ENCODE results near the gene ANKH.

Gene ANKH

GRCh38 chr5:14773588-14773987 lies 98.0 kb downstream of the ANKH start:
- no peak overlapping the region for H3K27ac ChIP-seq
- no peak for DNase-seq (ENCODE audit: low read depth, low spot score)

- no peak overlapping the region for H3K27ac ChIP-seq
- DNase-seq (ENCODE audit: low read depth, low spot score): no peak
These were observed 99.6 kb downstream of the ANKH start for GRCh38 chr5:14771972-14772371.

GRCh38 chr5:14771189-14771588 lies 100.4 kb downstream of the ANKH start:
- H3K27ac ChIP-seq: no peak overlapping the region
- DNase-seq (ENCODE audit: low read depth, low spot score): no peak

- DNase-seq (ENCODE audit: low read depth, low spot score): no peak
- H3K27ac ChIP-seq: no peak overlapping the region
These were observed 102.8 kb downstream of the ANKH start for GRCh38 chr5:14768508-14769365.

- peak; percentile 37 for DNase-seq (ENCODE audit: low read depth, low spot score)
- no peak overlapping the region for H3K27ac ChIP-seq
These were observed 103.7 kb downstream of the ANKH start for GRCh38 chr5:14767735-14768507.

- H3K27ac ChIP-seq: no peak overlapping the region
- no peak for DNase-seq (ENCODE audit: low read depth, low spot score)
These were observed 104.5 kb downstream of the ANKH start for GRCh38 chr5:14767053-14767452.

GRCh38 chr5:14766584-14766983 lies 105.0 kb downstream of the ANKH start:
- no peak for DNase-seq (ENCODE audit: low read depth, low spot score)

GRCh38 chr5:14765587-14765986 lies 106.0 kb downstream of the ANKH start:
- no peak overlapping the region for H3K27ac ChIP-seq

More at GRCh38 chr5:14766584-14766983, 105.0 kb downstream of the ANKH start:
- no peak overlapping the region for H3K27ac ChIP-seq

GRCh38 chr5:14762549-14763216 lies 108.9 kb downstream of the ANKH start:
- DNase-seq (ENCODE audit: low read depth, low spot score): no peak
- H3K27ac ChIP-seq: no peak overlapping the region

More at GRCh38 chr5:14765587-14765986, 106.0 kb downstream of the ANKH start:
- no peak for DNase-seq (ENCODE audit: low read depth, low spot score)

GRCh38 chr5:14760548-14761002 lies 111.0 kb downstream of the ANKH start:
- DNase-seq (ENCODE audit: low read depth, low spot score): no peak
- no peak overlapping the region for H3K27ac ChIP-seq

- DNase-seq (ENCODE audit: low read depth, low spot score): no peak
- H3K27ac ChIP-seq: no peak overlapping the region
These were observed 111.6 kb downstream of the ANKH start for GRCh38 chr5:14759744-14760547.

GRCh38 chr5:14757850-14758249 lies 113.7 kb downstream of the ANKH start:
- DNase-seq (ENCODE audit: low read depth, low spot score): no peak
- no peak overlapping the region for H3K27ac ChIP-seq

- DNase-seq (ENCODE audit: low read depth, low spot score): no peak
- no peak overlapping the region for H3K27ac ChIP-seq
These were observed 115.1 kb downstream of the ANKH start for GRCh38 chr5:14756478-14756877.

GRCh38 chr5:14753947-14754346 lies 117.6 kb downstream of the ANKH start:
- no peak for DNase-seq (ENCODE audit: low read depth, low spot score)
- no peak overlapping the region for H3K27ac ChIP-seq

- H3K27ac ChIP-seq: no peak overlapping the region
These were observed 118.3 kb downstream of the ANKH start for GRCh38 chr5:14753292-14753691.

GRCh38 chr5:14752497-14753071 lies 119.0 kb downstream of the ANKH start:
- DNase-seq (ENCODE audit: low read depth, low spot score): no peak
- H3K27ac ChIP-seq: no peak overlapping the region

More at GRCh38 chr5:14753292-14753691, 118.3 kb downstream of the ANKH start:
- DNase-seq (ENCODE audit: low read depth, low spot score): no peak

- no peak for DNase-seq (ENCODE audit: low read depth, low spot score)
- H3K27ac ChIP-seq: no peak overlapping the region
These were observed 120.9 kb downstream of the ANKH start for GRCh38 chr5:14750712-14751111.

- no peak for DNase-seq (ENCODE audit: low read depth, low spot score)
- H3K27ac ChIP-seq: no peak overlapping the region
These were observed 121.9 kb downstream of the ANKH start for GRCh38 chr5:14749579-14750101.

GRCh38 chr5:14748180-14748900 lies 123.2 kb downstream of the ANKH start:
- no peak overlapping the region for H3K27ac ChIP-seq
- DNase-seq (ENCODE audit: low read depth, low spot score): no peak
